Mesenchymal stem cell (in vitro differentiated cells and primary cell): ENCODE measurements around the gene PPP1R14B. TPM values are rescaled to one million over a fixed set of nuclear protein-coding genes. Genes with fewer than 3 reads are reported as not detected.

Experiments
- DNase-seq: peaks from one replicate; pipeline ENCODE4 v3.0.0-alpha.2; 2013
- H2AFZ ChIP-seq: one replicate; pipeline ENCODE4 v1.6.1; 2013; ENCODE audit warnings: low read depth, mild to moderate bottlenecking, control low read depth, inconsistent platforms, low read length, moderate library complexity
- H2AK5ac ChIP-seq: 2 replicates; pipeline ENCODE4 v1.6.1; 2013; ENCODE audit warnings: low read length, moderate library complexity, mild to moderate bottlenecking, inconsistent platforms; ENCODE audit not compliant: severe bottlenecking
- H2BK120ac ChIP-seq: one replicate; pipeline ENCODE4 v1.6.1; 2013; ENCODE audit warnings: low read depth, mild to moderate bottlenecking, inconsistent platforms, low read length, moderate library complexity
- H2BK12ac ChIP-seq, 2 experiments: one replicate each; pipeline ENCODE4 v1.6.1; 2013; ENCODE audit warnings: inconsistent platforms in 2 of 2, low read length in 2 of 2, mild to moderate bottlenecking in 2 of 2, moderate library complexity in 2 of 2, control low read depth in 1 of 2
- H2BK15ac ChIP-seq: one replicate; pipeline ENCODE4 v1.6.1; 2013; ENCODE audit warnings: mild to moderate bottlenecking, low read depth, inconsistent platforms; ENCODE audit not compliant: poor library complexity, severe bottlenecking
- H2BK5ac ChIP-seq: 2 replicates; pipeline ENCODE4 v1.6.1; 2013; ENCODE audit warnings: low read depth, mild to moderate bottlenecking, low read length, control low read depth, inconsistent platforms; ENCODE audit not compliant: poor library complexity, severe bottlenecking
- H3K14ac ChIP-seq, 2 experiments: one replicate each; pipeline ENCODE4 v1.6.1; 2013; ENCODE audit warnings: inconsistent platforms in 2 of 2, low read length in 2 of 2, control low read depth in 1 of 2, mild to moderate bottlenecking in 1 of 2, moderate library complexity in 1 of 2
- H3K18ac ChIP-seq, 2 experiments: one replicate each; pipeline ENCODE4 v1.6.1; 2013; ENCODE audit warnings: inconsistent platforms in 2 of 2, low read length in 2 of 2, control low read depth in 1 of 2, low read depth in 1 of 2, mild to moderate bottlenecking in 1 of 2
- H3K23ac ChIP-seq, 2 experiments: one replicate each; pipeline ENCODE4 v1.6.1; 2013; ENCODE audit warnings: inconsistent platforms in 2 of 2, low read length in 2 of 2, mild to moderate bottlenecking in 2 of 2, moderate library complexity in 2 of 2, control low read depth in 1 of 2
- H3K27ac ChIP-seq: 2 replicates; pipeline ENCODE4 v1.5.1; 2013; ENCODE audit warnings: mild to moderate bottlenecking, moderate library complexity, low read length, control low read depth, inconsistent platforms; ENCODE audit not compliant: poor library complexity, severe bottlenecking
- H3K27me3 ChIP-seq, 2 experiments: 2 replicates each; pipeline versions ENCODE4 v1.6.1 to v1.7.0; 2013; ENCODE audit warnings: low read length in 2 of 2, mild to moderate bottlenecking in 2 of 2, moderate library complexity in 2 of 2, control low read depth in 1 of 2, inconsistent platforms in 1 of 2; ENCODE audit not compliant: control insufficient read depth in 1 of 2, insufficient read depth in 1 of 2
- H3K36me3 ChIP-seq, 2 experiments: 2 replicates each; pipeline versions ENCODE4 v1.6.1 to v1.7.0; 2013; ENCODE audit warnings: low read length in 2 of 2, control low read depth in 1 of 2, inconsistent platforms in 1 of 2, low read depth in 1 of 2, mild to moderate bottlenecking in 1 of 2; ENCODE audit not compliant: insufficient read depth in 2 of 2, control insufficient read depth in 1 of 2
- H3K4ac ChIP-seq, 2 experiments: one replicate each; pipeline ENCODE4 v1.6.1; 2013; ENCODE audit warnings: inconsistent platforms in 2 of 2, low read length in 2 of 2, mild to moderate bottlenecking in 2 of 2, moderate library complexity in 2 of 2, control low read depth in 1 of 2, low read depth in 1 of 2
- H3K4me1 ChIP-seq: 2 replicates; pipeline ENCODE4 v1.6.1; 2013; ENCODE audit warnings: low read depth, low read length, control low read depth; ENCODE audit not compliant: control insufficient read depth, insufficient read depth
- H3K4me2 ChIP-seq: 2 replicates; pipeline ENCODE4 v1.6.1; 2013; ENCODE audit warnings: low read length, mild to moderate bottlenecking, inconsistent platforms; ENCODE audit not compliant: poor library complexity, severe bottlenecking
- H3K4me3 ChIP-seq, 2 experiments: 2 replicates each; pipeline versions ENCODE4 v1.5.1 to v1.7.0; 2013; ENCODE audit warnings: low read length in 2 of 2, mild to moderate bottlenecking in 2 of 2, control low read depth in 1 of 2, low read depth in 1 of 2; ENCODE audit not compliant: insufficient read depth in 1 of 2
- H3K79me1 ChIP-seq: replicated peaks from 2 replicates; pipeline ENCODE4 v1.6.1; 2013; ENCODE audit warnings: mild to moderate bottlenecking, control low read depth, low read length, inconsistent platforms; ENCODE audit not compliant: poor library complexity, severe bottlenecking
- H3K9ac ChIP-seq: 2 replicates; pipeline ENCODE4 v1.7.0; 2013; ENCODE audit warnings: mild to moderate bottlenecking, low read length, moderate library complexity
- H3K9me3 ChIP-seq: 2 replicates; pipeline ENCODE4 v1.7.0; 2013; ENCODE audit warnings: mild to moderate bottlenecking, low read length; ENCODE audit not compliant: control insufficient read depth
- H4K8ac ChIP-seq: one replicate; pipeline ENCODE4 v1.6.1; 2013; ENCODE audit warnings: inconsistent platforms, mild to moderate bottlenecking, low read length, moderate library complexity
- H4K91ac ChIP-seq: one replicate; pipeline ENCODE4 v1.6.1; 2013; ENCODE audit warnings: mild to moderate bottlenecking, low read length, inconsistent platforms
- WGBS: methylation state at CpG from one replicate; pipeline ENCODE4 v1.1.7; 2013; ENCODE audit warnings: mixed read lengths; 5-methylcytosine and 5-hydroxymethylcytosine counted together
- polyA plus RNA-seq, 2 experiments: library from polyadenylated mRNA; stranded (reverse); fragments of 200-250 nt; gene quantifications; one replicate each; pipeline ENCODE4 v1.2.3, GENCODE V29; 2013

PPP1R14B gene
- polyA plus RNA-seq (2013, experiment 1 of 2) = 279 TPM
- polyA plus RNA-seq (2013, experiment 2 of 2) = 281 TPM

- Histone ChIP-seq H3K23ac (peak within 1 kb of the TSS in 1 of 2 experiments; percentile 90), H2BK120ac (peak within 1 kb of the TSS; percentile 95), H3K4me2 (peak within 1 kb of the TSS; percentile 89), H3K36me3 (peaks cover 14 to 26% of the 10 kb centered on the region in 2 experiments), H2AK5ac (peak within 1 kb of the TSS; percentile 6), H3K4me1 (peaks cover 44% of the 10 kb centered on the region), H4K8ac (peak within 1 kb of the TSS; percentile 96), H3K14ac (peak within 1 kb of the TSS in 1 of 2 experiments; percentile 98), H2AFZ (peak within 1 kb of the TSS; percentile 36), H2BK12ac (peak within 1 kb of the TSS; percentile 70 to 87), H3K27me3 (no peaks in the 10 kb centered on the region), H3K4me3 (peak within 1 kb of the TSS; percentile 75 to 98), H3K9me3 (no peaks in the 10 kb centered on the region), H3K79me1 (peaks cover 7% of the 10 kb centered on the region), H3K18ac (peak within 1 kb of the TSS; percentile 94 to 99), H2BK5ac (peak within 1 kb of the TSS; percentile 34), H4K91ac (peak within 1 kb of the TSS; percentile 95), H2BK15ac (peak within 1 kb of the TSS; percentile 66), H3K27ac (peak within 1 kb of the TSS; percentile 90), H3K4ac (peak within 1 kb of the TSS; percentile 96), H3K9ac (peak within 1 kb of the TSS; percentile 93)
- DNase-seq = peak; percentile 94
- under 1% methylated on average over 54 of the region's 74 CpGs for WGBS
Observed at GRCh38 chr11:64246871-64247728, at the start of gene PPP1R14B. Gene PPP1R14B, minus strand, starts transcription at chr11:64246943. Its CDS starts 270 bp downstream, at chr11:64246673.

GRCh38 chr11:64296236-64296635 is 49.5 kb upstream of the PPP1R14B start:
- H3K4ac ChIP-seq = no peak overlapping the region
- H2BK12ac ChIP-seq = no peak overlapping the region
- H3K14ac ChIP-seq = no peak overlapping the region
- no peak overlapping the region for H3K18ac ChIP-seq
- H3K27me3 ChIP-seq = peaks cover 82 to 87% of the 10 kb centered on the region in 2 experiments
- 22% methylated on average over 1 of the region's 1 CpG for WGBS
- DNase-seq = no peak
- H3K4me1 ChIP-seq = peaks cover 32% of the 10 kb centered on the region
- no peak overlapping the region for H3K4me2 ChIP-seq
- H3K23ac ChIP-seq = no peak overlapping the region
- no peak overlapping the region for H2BK5ac ChIP-seq
- H2AFZ ChIP-seq = no peak overlapping the region
- no peak overlapping the region for H2BK120ac ChIP-seq
- H2BK15ac ChIP-seq = no peak overlapping the region
- H3K9ac ChIP-seq = no peak overlapping the region
- H3K79me1 ChIP-seq = peaks cover 1% of the 10 kb centered on the region
- H3K9me3 ChIP-seq = no peaks in the 10 kb centered on the region
- no peak overlapping the region for H4K91ac ChIP-seq
- no peak overlapping the region for H2AK5ac ChIP-seq
- no peak overlapping the region for H4K8ac ChIP-seq
- no peak overlapping the region for H3K27ac ChIP-seq
- peaks cover 0 to 1% of the 10 kb centered on the region in 2 experiments for H3K36me3 ChIP-seq
- H3K4me3 ChIP-seq = no peak overlapping the region

- Histone ChIP-seq H3K27me3 (peaks cover 85 to 91% of the 10 kb centered on the region in 2 experiments), H2BK120ac (no peak overlapping the region), H3K27ac (no peak overlapping the region), H4K91ac (no peak overlapping the region), H2BK5ac (no peak overlapping the region), H3K4me2 (no peak overlapping the region), H2BK12ac (no peak overlapping the region), H2AK5ac (no peak overlapping the region), H3K18ac (no peak overlapping the region), H2BK15ac (no peak overlapping the region), H3K4me3 (no peak overlapping the region), H2AFZ (no peak overlapping the region), H3K9ac (no peak overlapping the region), H3K23ac (no peak overlapping the region), H3K36me3 (peaks cover 0 to 2% of the 10 kb centered on the region in 2 experiments), H3K4ac (no peak overlapping the region), H3K14ac (no peak overlapping the region), H3K9me3 (no peaks in the 10 kb centered on the region), H3K79me1 (peaks cover 1% of the 10 kb centered on the region), H3K4me1 (peaks cover 33% of the 10 kb centered on the region), H4K8ac (no peak overlapping the region)
- 61% methylated on average over 2 of the region's 4 CpGs for WGBS
- DNase-seq = no peak
Observed at GRCh38 chr11:64295760-64296159, 49.0 kb upstream of the PPP1R14B start.

- H3K14ac ChIP-seq = peak overlapping the region in 1 of 2 experiments; percentile 31
- H3K4me2 ChIP-seq = no peak overlapping the region
- DNase-seq = no peak
- H3K4me3 ChIP-seq = no peak overlapping the region
- H2AFZ ChIP-seq = no peak overlapping the region
- H2BK120ac ChIP-seq = no peak overlapping the region
- no peak overlapping the region for H3K18ac ChIP-seq
- no peak overlapping the region for H3K23ac ChIP-seq
- no peak overlapping the region for H3K9ac ChIP-seq
- no peak overlapping the region for H2BK5ac ChIP-seq
- no peak overlapping the region for H2AK5ac ChIP-seq
- H3K27me3 ChIP-seq = peaks cover 83 to 87% of the 10 kb centered on the region in 2 experiments
- no peaks in the 10 kb centered on the region for H3K9me3 ChIP-seq
- no peak overlapping the region for H4K91ac ChIP-seq
- peaks cover 1% of the 10 kb centered on the region for H3K79me1 ChIP-seq
- H3K36me3 ChIP-seq = peaks cover 0 to 2% of the 10 kb centered on the region in 2 experiments
- peak overlapping the region; percentile 6 for H2BK15ac ChIP-seq
- no peak overlapping the region for H3K4ac ChIP-seq
- no peak overlapping the region for H3K27ac ChIP-seq
- 55% methylated on average over 3 of the region's 3 CpGs for WGBS
- H4K8ac ChIP-seq = no peak overlapping the region
- no peak overlapping the region for H2BK12ac ChIP-seq
- H3K4me1 ChIP-seq = peaks cover 23% of the 10 kb centered on the region
Observed at GRCh38 chr11:64294774-64295173, 48.0 kb upstream of the PPP1R14B start.
